GM21717 (cell line): ENCODE measurements around the gene MINDY3.

Experiments used
- ATAC-seq: cut with Tn5 transposase; IDR thresholded peaks from one replicate; pipeline ENCODE4 v1.9.1; 2021; ENCODE audit warnings: mild to moderate bottlenecking, moderate library complexity; ENCODE audit not compliant: unreplicated experiment

The MINDY3 gene

GRCh38 chr10:15739254-15739970 lies 120.9 kb downstream of the MINDY3 start:
- ATAC-seq: no peak

DNA sequence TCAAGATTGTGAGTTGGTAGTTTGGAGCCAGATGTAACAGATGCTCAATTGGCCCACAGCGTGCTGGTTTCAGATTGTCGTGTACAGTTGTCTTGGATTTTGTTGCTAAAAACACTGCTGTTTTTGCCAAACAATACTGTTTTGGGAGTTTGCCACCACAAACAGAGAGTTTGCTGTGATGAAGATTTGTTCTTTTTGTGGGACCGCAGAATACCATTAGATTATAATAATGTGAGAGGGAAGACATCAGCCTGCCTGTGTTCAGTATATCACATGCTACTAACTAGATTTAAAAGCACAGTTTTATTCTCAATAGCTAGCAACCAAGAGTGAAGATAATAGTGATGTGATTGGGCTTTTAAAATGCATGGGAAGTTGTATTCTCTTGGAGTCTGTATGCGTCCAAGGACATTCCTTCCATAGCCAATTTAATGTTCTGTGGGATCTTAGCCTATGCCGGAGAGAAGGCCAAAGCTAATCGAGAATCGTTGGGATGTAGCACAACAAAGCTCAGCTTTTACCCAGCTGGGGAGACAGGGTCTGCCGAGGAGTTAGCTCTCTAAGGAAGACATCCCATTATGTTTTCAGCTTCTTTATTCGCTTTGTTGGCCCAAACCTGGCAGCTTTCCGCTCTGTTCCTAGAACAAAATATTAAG lies 121.9 kb downstream of the MINDY3 start:
- ATAC-seq: no peak

GRCh38 chr10:15737656-15738055 lies 122.7 kb downstream of the MINDY3 start:
- no peak for ATAC-seq

- ATAC-seq: no peak
These were observed 124.5 kb downstream of the MINDY3 start for GRCh38 chr10:15735763-15736162.

- ATAC-seq: no peak
These were observed 130.0 kb downstream of the MINDY3 start for GRCh38 chr10:15730341-15730740.

- ATAC-seq: no peak
These were observed 130.4 kb downstream of the MINDY3 start for GRCh38 chr10:15729890-15730289.
